Fibroblast of villous mesenchyme (primary cell): Measurements from ENCODE around the gene RPS6KL1. TPM values are rescaled to one million over a fixed set of nuclear protein-coding genes. Genes with fewer than 3 reads are reported as not detected.
"Not testable (repeated sequence)": the region's sequence is repeated elsewhere in the genome, so short reads cannot be mapped to it uniquely, and the experiment has no call there.

Experiments
- DNase-seq: peaks from one replicate; pipeline ENCODE4 v3.0.0-alpha.2; 2010; ENCODE audit warnings: low read depth
- H3K4me3 ChIP-seq: 2 replicates; pipeline ENCODE4 v1.5.1; 2011; ENCODE audit warnings: low read depth, mild to moderate bottlenecking, low read length
- CTCF ChIP-seq: IDR thresholded peaks from 2 replicates; pipeline ENCODE4 v1.5.1; 2012; ENCODE audit warnings: low read depth, mild to moderate bottlenecking, low read length; ENCODE audit not compliant: insufficient read depth
- total RNA-seq: library from RNA; depleted of rRNA; stranded (reverse); fragments of >200 nt; gene quantifications from 2 replicates; pipeline ENCODE4 v1.2.3, GENCODE V29; 2012

The RPS6KL1 gene
- total RNA-seq, 1 donor = 2.2 TPM

- no peak overlapping the region for H3K4me3 ChIP-seq
- DNase-seq = no peak
- no peak for TF ChIP-seq CTCF
Observed at GRCh38 chr14:74935360-74935680, 12.3 kb upstream of the RPS6KL1 start.

- no peak overlapping the region for H3K4me3 ChIP-seq
- DNase-seq = peak; percentile 40
- TF ChIP-seq CTCF = no peak
Observed at GRCh38 chr14:74934476-74935359, 11.7 kb upstream of the RPS6KL1 start.

- H3K4me3 ChIP-seq = no peak overlapping the region
- DNase-seq = peak; percentile 56
- TF ChIP-seq CTCF = no peak
Observed at GRCh38 chr14:74934041-74934440, 11.0 kb upstream of the RPS6KL1 start.

GRCh38 chr14:74932936-74933335 lies 9.9 kb upstream of the RPS6KL1 start:
- H3K4me3 ChIP-seq, DNase-seq: not testable (repeated sequence)

- TF ChIP-seq CTCF = no peak
- no peak for DNase-seq
Observed at GRCh38 chr14:74932401-74932901, 9.4 kb upstream of the RPS6KL1 start.

GRCh38 chr14:74931744-74932143 lies 8.7 kb upstream of the RPS6KL1 start:
- not testable (repeated sequence) for DNase-seq, H3K4me3 ChIP-seq

More at GRCh38 chr14:74932401-74932901, 9.4 kb upstream of the RPS6KL1 start:
- H3K4me3 ChIP-seq = no peak overlapping the region

- no peak for DNase-seq
- TF ChIP-seq CTCF = no peak
- no peak overlapping the region for H3K4me3 ChIP-seq
Observed at GRCh38 chr14:74929242-74929641, 6.2 kb upstream of the RPS6KL1 start.

GRCh38 chr14:74927225-74927624 lies 4.2 kb upstream of the RPS6KL1 start:
- no peak for DNase-seq
- TF ChIP-seq CTCF = no peak
- H3K4me3 ChIP-seq = no peak overlapping the region
